ENCODE measurements around the gene PRKN. TPM values are rescaled to one million over a fixed set of nuclear protein-coding genes. Genes with fewer than 3 reads are reported as not detected.

The PRKN gene
- total RNA-seq, 1 donor from 2014 or later = 5.1 TPM

GRCh38 chr6:161901740-161902426 is 825.7 kb downstream of the PRKN start:
- H3K9me3 Mint-ChIP-seq (ENCODE audit: unreplicated experiment) = no peaks in the 10 kb centered on the region
- DNase-seq (ENCODE audit: low spot score) = no peak
- no peaks in the 10 kb centered on the region for H3K4me1 Mint-ChIP-seq (ENCODE audit: unreplicated experiment)
- H3K4me3 Mint-ChIP-seq (ENCODE audit: unreplicated experiment) = no peak overlapping the region
- H3K27ac Mint-ChIP-seq (ENCODE audit: unreplicated experiment) = no peak overlapping the region
- no peaks in the 10 kb centered on the region for H3K27me3 Mint-ChIP-seq (ENCODE audit: unreplicated experiment)
- no peak for TF ChIP-seq CTCF (IDR thresholded peaks at IDR 0.05; ENCODE audit: unreplicated experiment)
- no peaks in the 10 kb centered on the region for H3K36me3 Mint-ChIP-seq (ENCODE audit: low read depth, unreplicated experiment)

DNA sequence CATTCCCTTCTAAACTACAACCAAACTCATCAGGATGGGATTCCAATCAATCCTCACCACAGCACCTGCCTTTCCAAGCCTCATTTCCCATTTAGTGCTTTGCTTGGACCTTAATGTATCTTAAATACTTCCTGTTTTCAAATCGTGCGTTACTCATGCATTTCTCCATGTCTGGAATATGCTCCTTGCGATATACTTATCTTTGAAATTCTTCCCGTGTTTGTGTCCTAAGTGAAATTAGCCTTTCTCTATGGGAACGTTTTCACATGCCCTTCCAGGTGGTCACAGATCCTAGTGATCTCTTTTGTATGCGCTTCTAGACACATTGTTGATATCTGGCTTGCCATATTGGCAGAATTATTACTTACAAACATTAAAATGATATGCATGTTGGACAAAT is 833.1 kb downstream of the PRKN start:
- no peak for TF ChIP-seq CTCF (IDR thresholded peaks at IDR 0.05; ENCODE audit: unreplicated experiment)
- no peak for DNase-seq (ENCODE audit: low spot score)
- H3K4me3 Mint-ChIP-seq (ENCODE audit: unreplicated experiment) = no peak overlapping the region
- H3K4me1 Mint-ChIP-seq (ENCODE audit: unreplicated experiment) = no peaks in the 10 kb centered on the region
- H3K9me3 Mint-ChIP-seq (ENCODE audit: unreplicated experiment) = no peaks in the 10 kb centered on the region
- H3K27me3 Mint-ChIP-seq (ENCODE audit: unreplicated experiment) = no peaks in the 10 kb centered on the region
- no peaks in the 10 kb centered on the region for H3K36me3 Mint-ChIP-seq (ENCODE audit: low read depth, unreplicated experiment)
- no peak overlapping the region for H3K27ac Mint-ChIP-seq (ENCODE audit: unreplicated experiment)

- Mint-ChIP-seq H3K27ac (ENCODE audit: unreplicated experiment) (no peak overlapping the region), H3K4me3 (ENCODE audit: unreplicated experiment) (no peak overlapping the region), H3K36me3 (ENCODE audit: low read depth, unreplicated experiment) (no peaks in the 10 kb centered on the region), H3K4me1 (ENCODE audit: unreplicated experiment) (no peaks in the 10 kb centered on the region), H3K9me3 (ENCODE audit: unreplicated experiment) (no peaks in the 10 kb centered on the region), H3K27me3 (ENCODE audit: unreplicated experiment) (no peaks in the 10 kb centered on the region)
- DNase-seq (ENCODE audit: low spot score) = no peak
- TF ChIP-seq CTCF (IDR thresholded peaks at IDR 0.05; ENCODE audit: unreplicated experiment) = no peak
Measured at GRCh38 chr6:161891542-161891941, 836.0 kb downstream of the PRKN start.

GRCh38 chr6:161890832-161891297 is 836.7 kb downstream of the PRKN start:
- Mint-ChIP-seq H3K27me3 (ENCODE audit: unreplicated experiment) (no peaks in the 10 kb centered on the region), H3K4me3 (ENCODE audit: unreplicated experiment) (no peak overlapping the region), H3K36me3 (ENCODE audit: low read depth, unreplicated experiment) (no peaks in the 10 kb centered on the region)

More at GRCh38 chr6:161890832-161891297, 836.7 kb downstream of the PRKN start:
- no peak overlapping the region for H3K27ac Mint-ChIP-seq (ENCODE audit: unreplicated experiment)
- H3K4me1 Mint-ChIP-seq (ENCODE audit: unreplicated experiment) = no peaks in the 10 kb centered on the region
- no peaks in the 10 kb centered on the region for H3K9me3 Mint-ChIP-seq (ENCODE audit: unreplicated experiment)
- no peak for DNase-seq (ENCODE audit: low spot score)
- no peak for TF ChIP-seq CTCF (IDR thresholded peaks at IDR 0.05; ENCODE audit: unreplicated experiment)
